Measurements from ENCODE around the gene MACROD1. TPM values are rescaled to one million over a fixed set of nuclear protein-coding genes. Genes with fewer than 3 reads are reported as not detected.

The MACROD1 gene
- total and polyA plus RNA-seq, 2 donors (not counting 3 experiments of a cell fraction or from before 2014, with no cell fraction given): 11.0 to 16.2 TPM

DNA sequence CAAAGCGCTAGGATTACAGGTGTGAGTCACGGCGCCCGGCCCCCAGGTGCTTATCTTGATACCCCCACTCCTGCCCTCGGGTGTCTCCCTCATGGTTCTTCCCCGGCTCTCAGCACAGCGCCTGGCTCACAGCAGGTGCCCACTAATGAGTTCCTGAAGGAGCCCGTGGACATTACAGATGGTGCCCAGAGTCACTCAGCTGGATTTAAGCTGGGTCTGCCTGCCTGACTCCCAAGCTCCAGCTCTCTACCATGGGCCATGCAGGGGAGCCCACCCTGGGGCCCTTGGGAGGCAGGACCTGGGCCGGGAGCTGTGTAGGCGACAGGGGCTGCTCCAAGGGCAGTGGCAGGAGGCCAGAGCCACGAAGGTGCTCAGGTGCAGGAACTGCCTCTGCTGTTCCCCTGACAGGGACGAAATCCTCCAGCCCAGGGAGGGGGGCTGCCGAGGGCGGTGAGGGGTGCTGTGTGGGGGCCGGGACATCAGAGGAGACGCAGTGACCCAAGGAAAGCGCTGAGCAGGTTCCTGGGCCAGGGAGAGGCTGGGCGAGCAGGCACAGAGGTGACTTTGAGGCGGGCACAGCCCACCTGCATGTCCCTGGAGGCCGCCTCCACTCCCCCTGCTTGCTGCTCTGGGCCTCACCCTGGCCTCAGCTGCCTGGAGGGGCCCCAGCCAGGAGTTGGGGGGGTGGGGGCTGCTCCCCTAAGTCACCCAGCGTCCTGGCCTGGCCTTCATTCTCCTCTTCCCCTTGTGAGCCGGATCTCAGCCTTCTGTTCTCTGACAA lies 144.7 kb downstream of the MACROD1 start:
- no peak overlapping the region for H3K27ac ChIP-seq (ENCODE audit: insufficient read depth, low read depth, low read length)
- TF ChIP-seq POLR2A (IDR thresholded peaks at IDR 0.05; ENCODE audit: low read depth, low read length) (no peak), POLR2AphosphoS5 (IDR thresholded peaks at IDR 0.05; ENCODE audit: insufficient read depth, low read depth, low read length) (no peak)
- H3K4me1 ChIP-seq (ENCODE audit: control insufficient read depth, extremely low read depth, insufficient read depth, low read length): no peaks in the 10 kb centered on the region
- no peak overlapping the region for H3K9ac ChIP-seq (replicated peaks; ENCODE audit: extremely low read depth, insufficient read depth, low read length)
- H3K36me3 ChIP-seq (ENCODE audit: control insufficient read depth in 2 of 2, extremely low read depth in 1 of 2, insufficient read depth in 2 of 2, low read length in 2 of 2): no peaks in the 10 kb centered on the region
- BruUV-seq (replicated peaks): no TSS peak
- no peaks in the 10 kb centered on the region for H3K79me2 ChIP-seq (ENCODE audit: control insufficient read depth, insufficient read depth, low read length)
- no peaks in the 10 kb centered on the region for H4K20me1 ChIP-seq (replicated peaks; ENCODE audit: control insufficient read depth, extremely low read depth, insufficient read depth, low read length)
- no peak for DNase-seq (ENCODE audit: low read depth, low spot score)
- H3K9me3 ChIP-seq (replicated peaks; ENCODE audit: control insufficient read depth, insufficient read depth, low read length): no peaks in the 10 kb centered on the region
- POLR2A ChIA-PET: no interaction called here
- no peak overlapping the region for H3K4me2 ChIP-seq (ENCODE audit: insufficient read depth, low read length)
- no peak overlapping the region for H3K4me3 ChIP-seq (replicated peaks in 1 of 3; ENCODE audit: insufficient read depth in 1 of 3, low read depth in 1 of 3, low read length in 3 of 3)
- CTCF ChIA-PET: no interaction called here
- no peak overlapping the region for H2AFZ ChIP-seq (ENCODE audit: low read depth, low read length)
- intact Hi-C loops (cut with micrococcal nuclease) (no loop called here), dilution Hi-C loops (cut with MboI; ENCODE audit: extremely low pct_ligation_motif_present, low sequenced_read_pairs) (no loop called here)
- H3K9me1 ChIP-seq (replicated peaks; ENCODE audit: control insufficient read depth, extremely low read depth, insufficient read depth, low read length): no peaks in the 10 kb centered on the region
- no peak for FAIRE-seq
- no peaks in the 10 kb centered on the region for H3K27me3 ChIP-seq (ENCODE audit: control insufficient read depth in 2 of 2, insufficient read depth in 2 of 2, low read length in 2 of 2)

DNA sequence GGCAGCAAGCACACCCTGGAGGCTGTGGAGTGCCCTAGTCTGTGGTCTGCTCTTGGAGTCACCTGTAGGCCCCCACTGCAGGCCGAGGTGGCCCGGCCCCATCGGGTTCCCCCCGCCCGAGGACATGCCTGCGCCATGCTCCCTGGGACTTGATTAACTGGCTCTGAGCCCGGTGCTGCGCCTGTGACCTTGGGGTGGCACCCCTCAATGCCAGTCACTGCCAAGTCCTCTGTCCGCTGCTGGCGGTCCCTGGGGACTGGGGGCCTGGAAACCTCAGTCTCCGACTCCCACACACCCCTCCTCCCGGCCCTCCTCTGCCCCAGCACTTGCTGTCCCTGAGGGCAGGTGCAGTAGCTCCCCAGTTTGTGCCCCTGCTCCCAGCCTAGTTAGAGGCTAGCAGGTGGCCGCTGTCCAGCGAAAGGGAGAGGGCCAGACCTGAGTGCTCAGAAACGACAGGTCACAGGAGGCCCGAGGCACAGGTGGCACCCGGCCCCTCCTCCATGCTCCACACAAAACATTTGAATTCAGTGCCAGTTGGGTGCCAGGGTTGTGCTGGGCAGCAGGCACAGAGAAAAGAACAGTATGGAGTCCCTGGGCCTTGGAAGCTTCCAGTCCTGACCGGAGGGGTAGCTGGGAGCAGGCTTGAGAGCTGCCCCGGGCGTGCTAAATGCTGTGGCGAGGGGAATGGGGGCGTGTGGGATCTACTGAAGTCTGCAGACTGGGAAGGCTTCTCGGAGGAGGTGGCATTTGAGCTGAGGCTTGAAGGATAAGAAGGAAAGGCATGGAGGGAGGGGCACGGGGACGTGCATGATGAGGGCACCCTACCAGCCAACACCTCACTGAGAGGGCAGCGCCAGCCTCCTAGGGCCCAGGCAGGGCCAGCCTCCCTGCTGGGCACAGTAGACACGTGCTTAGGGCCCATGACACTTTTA lies 146.5 kb downstream of the MACROD1 start:
- dilution Hi-C loops (cut with MboI; ENCODE audit: extremely low pct_ligation_motif_present, low sequenced_read_pairs): no loop called here
- Histone ChIP-seq H3K4me3 (replicated peaks in 1 of 3; ENCODE audit: insufficient read depth in 1 of 3, low read depth in 1 of 3, low read length in 3 of 3) (no peak overlapping the region), H3K36me3 (ENCODE audit: control insufficient read depth in 2 of 2, extremely low read depth in 1 of 2, insufficient read depth in 2 of 2, low read length in 2 of 2) (no peaks in the 10 kb centered on the region), H3K9me1 (replicated peaks; ENCODE audit: control insufficient read depth, extremely low read depth, insufficient read depth, low read length) (no peaks in the 10 kb centered on the region), H3K9ac (replicated peaks; ENCODE audit: extremely low read depth, insufficient read depth, low read length) (no peak overlapping the region), H3K9me3 (replicated peaks; ENCODE audit: control insufficient read depth, insufficient read depth, low read length) (no peaks in the 10 kb centered on the region), H4K20me1 (replicated peaks; ENCODE audit: control insufficient read depth, extremely low read depth, insufficient read depth, low read length) (no peaks in the 10 kb centered on the region), H2AFZ (ENCODE audit: low read depth, low read length) (no peak overlapping the region), H3K27ac (ENCODE audit: insufficient read depth, low read depth, low read length) (no peak overlapping the region), H3K79me2 (ENCODE audit: control insufficient read depth, insufficient read depth, low read length) (no peaks in the 10 kb centered on the region), H3K27me3 (ENCODE audit: control insufficient read depth in 2 of 2, insufficient read depth in 2 of 2, low read length in 2 of 2) (no peaks in the 10 kb centered on the region), H3K4me1 (ENCODE audit: control insufficient read depth, extremely low read depth, insufficient read depth, low read length) (no peaks in the 10 kb centered on the region), H3K4me2 (ENCODE audit: insufficient read depth, low read length) (no peak overlapping the region)
- intact Hi-C loops (cut with micrococcal nuclease): no loop called here
- ChIA-PET CTCF (interaction anchor here (1.2 kb wide), 1 partner anchor 19 kb away, joined by 4 read pairs; no protein-coding TSS in a partner anchor), POLR2A (no interaction called here)
- FAIRE-seq (no peak), DNase-seq (ENCODE audit: low read depth, low spot score) (no peak)
- no TSS peak for BruUV-seq (replicated peaks)
- TF ChIP-seq POLR2A (IDR thresholded peaks at IDR 0.05; ENCODE audit: low read depth, low read length) (no peak), GATA2 (IDR thresholded peaks at IDR 0.05; ENCODE audit: insufficient read depth, insufficient read length, low read depth, low read length) (no peak), MYC (IDR thresholded peaks at IDR 0.05; ENCODE audit: low read depth, low read length) (no peak), FOS (IDR thresholded peaks at IDR 0.05; ENCODE audit: borderline replicate concordance, insufficient read depth, low read length) (no peak), JUN (IDR thresholded peaks at IDR 0.05; ENCODE audit: borderline replicate concordance, insufficient read depth, insufficient read length, low read depth) (no peak), EZH2 (IDR thresholded peaks at IDR 0.05; ENCODE audit: borderline replicate concordance, low read depth, low read length, severe bottlenecking) (no peak), POLR2AphosphoS5 (IDR thresholded peaks at IDR 0.05; ENCODE audit: insufficient read depth, low read depth, low read length) (no peak)
- TF ChIP-seq, protein P1, sequence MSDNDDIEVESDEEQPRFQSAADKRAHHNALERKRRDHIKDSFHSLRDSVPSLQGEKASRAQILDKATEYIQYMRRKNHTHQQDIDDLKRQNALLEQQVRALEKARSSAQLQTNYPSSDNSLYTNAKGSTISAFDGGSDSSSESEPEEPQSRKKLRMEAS (IDR thresholded peaks at IDR 0.05; ENCODE audit: insufficient read depth, insufficient read length): no peak
- TF ChIP-seq, protein P2, sequence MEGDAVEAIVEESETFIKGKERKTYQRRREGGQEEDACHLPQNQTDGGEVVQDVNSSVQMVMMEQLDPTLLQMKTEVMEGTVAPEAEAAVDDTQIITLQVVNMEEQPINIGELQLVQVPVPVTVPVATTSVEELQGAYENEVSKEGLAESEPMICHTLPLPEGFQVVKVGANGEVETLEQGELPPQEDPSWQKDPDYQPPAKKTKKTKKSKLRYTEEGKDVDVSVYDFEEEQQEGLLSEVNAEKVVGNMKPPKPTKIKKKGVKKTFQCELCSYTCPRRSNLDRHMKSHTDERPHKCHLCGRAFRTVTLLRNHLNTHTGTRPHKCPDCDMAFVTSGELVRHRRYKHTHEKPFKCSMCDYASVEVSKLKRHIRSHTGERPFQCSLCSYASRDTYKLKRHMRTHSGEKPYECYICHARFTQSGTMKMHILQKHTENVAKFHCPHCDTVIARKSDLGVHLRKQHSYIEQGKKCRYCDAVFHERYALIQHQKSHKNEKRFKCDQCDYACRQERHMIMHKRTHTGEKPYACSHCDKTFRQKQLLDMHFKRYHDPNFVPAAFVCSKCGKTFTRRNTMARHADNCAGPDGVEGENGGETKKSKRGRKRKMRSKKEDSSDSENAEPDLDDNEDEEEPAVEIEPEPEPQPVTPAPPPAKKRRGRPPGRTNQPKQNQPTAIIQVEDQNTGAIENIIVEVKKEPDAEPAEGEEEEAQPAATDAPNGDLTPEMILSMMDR (IDR thresholded peaks at IDR 0.05; ENCODE audit: extremely low read depth in 1 of 2, insufficient read depth in 1 of 2, low read depth in 1 of 2, low read length in 2 of 2): no peak

Measured in endothelial cell of umbilical vein (primary cell).